ENCODE results near the gene APAF1.

DNA sequence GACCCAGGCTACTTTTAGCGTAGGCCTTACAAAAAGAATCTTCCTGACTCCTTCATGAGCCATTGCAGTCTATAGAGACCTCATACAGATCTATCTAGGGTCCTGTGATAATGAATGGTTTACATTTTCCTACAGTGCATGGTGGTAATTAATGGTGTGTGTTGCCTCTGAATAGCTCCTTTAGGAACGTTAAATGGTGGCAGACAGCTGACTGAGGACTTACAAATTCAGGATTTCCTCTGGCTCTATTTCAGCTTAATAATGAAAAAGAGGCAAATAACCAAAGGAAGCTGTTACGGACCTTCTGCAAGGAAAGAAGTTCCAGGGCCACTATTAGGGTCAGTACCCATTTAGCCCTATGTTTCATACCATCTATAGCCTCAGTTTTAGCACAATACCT, 5.6 kb upstream of the APAF1 start:
- no peak for TF ChIP-seq CTCF (IDR thresholded peaks at IDR 0.05; ENCODE audit: extremely low read depth in 1 of 2, insufficient read depth in 1 of 2, low read depth in 1 of 2, low read length in 2 of 2)
- TF ChIP-seq EZH2 (IDR thresholded peaks at IDR 0.05; ENCODE audit: borderline replicate concordance, low read depth, low read length, severe bottlenecking), result no peak
- no peak for TF ChIP-seq POLR2A (IDR thresholded peaks at IDR 0.05; ENCODE audit: low read depth, low read length)
- TF ChIP-seq POLR2AphosphoS5 (IDR thresholded peaks at IDR 0.05; ENCODE audit: insufficient read depth, low read depth, low read length), result no peak
- TF ChIP-seq FOS (IDR thresholded peaks at IDR 0.05; ENCODE audit: borderline replicate concordance, insufficient read depth, low read length), result no peak
- TF ChIP-seq, protein P1, sequence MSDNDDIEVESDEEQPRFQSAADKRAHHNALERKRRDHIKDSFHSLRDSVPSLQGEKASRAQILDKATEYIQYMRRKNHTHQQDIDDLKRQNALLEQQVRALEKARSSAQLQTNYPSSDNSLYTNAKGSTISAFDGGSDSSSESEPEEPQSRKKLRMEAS (IDR thresholded peaks at IDR 0.05; ENCODE audit: insufficient read depth, insufficient read length), result no peak
